IPS-NIHi7 (cell line): ENCODE data around the gene SNX11.

ENCODE experiments used
- DNase-seq: peaks from one replicate; pipeline ENCODE4 v3.0.0; 2012; ENCODE audit warnings: mixed read lengths; ENCODE audit errors: extremely low spot score

Gene SNX11

DNA sequence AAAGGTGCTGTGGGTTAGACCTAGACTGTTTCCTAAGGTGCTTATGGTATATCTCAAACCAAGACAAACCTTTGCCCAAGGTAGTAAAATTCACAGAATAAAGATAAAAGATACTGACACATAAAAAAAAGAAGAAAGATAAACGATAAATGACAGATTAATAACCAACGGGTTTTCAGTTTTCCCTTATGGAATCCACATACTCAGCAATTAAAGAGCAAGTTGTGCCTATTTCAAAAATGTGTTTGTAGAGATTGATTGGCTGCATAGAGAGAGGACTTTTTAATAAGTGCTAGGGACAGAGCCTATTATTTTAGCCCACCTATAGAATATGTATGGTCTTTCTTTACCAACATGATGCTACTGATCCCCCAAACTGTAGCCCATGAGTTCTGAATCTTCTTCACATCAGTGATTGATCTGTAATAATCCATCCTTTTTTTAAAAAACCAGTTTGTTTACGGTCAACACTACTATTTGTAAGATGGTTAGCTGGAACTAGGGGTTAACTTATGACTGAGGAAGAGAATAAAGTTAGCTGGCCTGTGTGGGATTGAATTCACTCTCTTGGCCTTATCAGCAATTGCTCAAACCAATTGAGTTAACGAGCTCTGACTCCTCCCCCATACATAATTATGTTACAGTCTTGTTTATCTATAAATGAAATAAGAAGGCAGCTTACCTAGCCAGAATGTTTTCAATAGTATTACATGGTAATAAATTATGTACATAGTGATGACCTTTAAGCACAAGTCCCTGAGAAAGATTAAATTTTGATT lies 53.8 kb downstream of the SNX11 start:
- no peak for DNase-seq

DNA sequence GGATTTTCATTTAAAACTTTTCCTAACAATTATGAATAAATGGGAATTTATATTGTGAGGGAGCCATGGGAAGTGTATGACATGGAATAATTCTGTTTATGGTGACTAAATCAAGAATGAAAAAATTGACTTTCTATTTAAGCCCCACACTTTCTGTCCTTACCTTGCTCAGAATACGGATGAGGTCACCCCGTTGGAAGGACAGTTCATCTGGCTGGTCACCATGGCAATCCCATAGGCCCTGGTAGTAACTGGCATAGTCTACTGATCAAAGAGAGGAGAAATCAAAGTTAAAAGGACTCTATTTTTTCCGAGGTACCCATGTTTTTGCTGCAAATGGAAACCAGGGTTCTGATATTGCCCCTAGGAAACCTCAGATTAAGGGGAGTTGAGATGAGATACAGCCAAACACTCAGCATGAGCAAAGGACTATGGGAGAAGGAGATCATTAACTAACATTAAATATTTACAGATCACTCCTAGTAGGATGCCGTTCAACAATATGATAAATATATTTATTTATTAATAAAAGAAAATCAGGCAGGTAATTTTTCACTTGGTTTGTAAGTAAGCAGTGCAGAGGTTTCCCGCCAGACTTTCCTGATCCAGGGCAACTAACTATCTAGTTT lies 54.9 kb downstream of the SNX11 start:
- no peak for DNase-seq

DNA sequence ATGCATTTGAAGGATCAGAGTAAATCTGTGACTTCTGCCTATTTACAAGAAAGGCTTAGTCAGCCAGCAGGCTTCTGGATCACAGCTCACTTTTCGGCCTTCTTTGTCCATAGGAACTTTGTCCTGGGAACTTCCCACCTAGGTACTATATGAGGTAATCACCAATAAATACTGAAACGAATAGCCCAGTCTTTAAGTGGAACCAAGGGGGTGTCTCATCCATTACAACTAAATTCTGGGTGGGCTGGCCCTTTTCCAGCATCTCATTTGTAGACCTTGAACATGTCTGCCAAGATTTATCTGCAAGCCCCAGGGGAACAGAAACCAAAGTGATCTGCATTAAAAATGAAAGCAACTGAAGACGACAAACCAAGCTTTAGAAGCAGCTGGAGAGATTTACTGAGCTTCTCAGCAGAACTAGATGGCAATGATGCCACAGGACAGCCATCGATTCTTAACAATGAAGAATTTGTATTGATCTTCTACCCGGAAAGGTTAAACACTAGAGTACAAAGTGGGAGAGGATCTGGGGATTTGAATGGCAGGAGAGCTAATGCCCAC lies 55.5 kb downstream of the SNX11 start:
- DNase-seq, result no peak

DNA sequence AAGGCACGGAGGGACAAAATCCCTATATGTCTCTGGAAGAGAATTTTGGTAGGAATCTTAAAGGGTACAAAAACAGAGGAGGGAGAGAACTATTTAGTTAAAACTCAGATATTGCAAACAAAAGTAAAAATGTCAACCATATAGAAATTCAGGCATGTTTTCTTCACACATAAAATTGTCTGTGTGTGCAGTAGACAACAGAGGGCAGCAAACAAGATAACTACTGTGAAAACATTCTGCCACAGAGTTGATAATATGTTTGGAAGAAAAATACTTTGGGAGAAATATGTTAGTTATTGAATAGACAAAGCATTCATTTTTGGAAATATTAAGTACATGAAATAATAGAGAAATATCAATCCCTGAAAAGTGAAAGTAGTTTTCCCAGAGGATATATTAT lies 56.2 kb downstream of the SNX11 start:
- no peak for DNase-seq

DNA sequence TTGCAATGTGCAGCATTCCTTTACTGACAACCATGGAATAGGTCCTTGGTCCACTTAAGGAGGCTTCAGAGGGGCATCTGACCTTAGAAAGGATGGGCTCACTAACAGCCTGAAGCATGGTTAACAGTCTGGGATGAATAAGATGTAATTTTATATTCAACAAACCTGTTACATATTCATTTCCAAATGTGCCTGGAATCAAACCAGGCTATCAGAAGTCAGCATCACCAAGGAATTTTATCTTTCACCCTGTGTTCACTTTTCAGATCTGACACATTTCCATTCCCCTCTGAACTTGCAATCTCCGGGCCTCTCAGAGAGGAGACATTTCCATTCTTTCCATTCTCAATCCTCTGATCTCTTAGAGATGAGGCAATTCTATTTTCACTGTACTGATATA lies 62.4 kb downstream of the SNX11 start:
- DNase-seq, result no peak
